ENCODE data around the gene SPIRE2. TPM values are rescaled to one million over a fixed set of nuclear protein-coding genes. Genes with fewer than 3 reads are reported as not detected.

SPIRE2 gene
- total and polyA plus RNA-seq, 2 of the 13 experiments (the other 11 are each of a cell fraction or from before 2014, with no cell fraction given) = 13.3 to 37.5 TPM

GRCh38 chr16:89917773-89918452 is 89.6 kb downstream of the SPIRE2 start (continued):
- no peak for TF ChIP-seq SMC3 (IDR thresholded peaks at IDR 0.05; ENCODE audit: low read length)
- TF ChIP-seq DMTF1 (CRISPR knock-in tag; IDR thresholded peaks at IDR 0.05) = peak; percentile 94; the same call in 1 of the 2 replicates
- no peak; the same call in 1 of the 2 replicates for TF ChIP-seq ZNF468 (CRISPR knock-in tag; IDR thresholded peaks at IDR 0.05)
- no peak; the same call in 1 of the 2 replicates for TF ChIP-seq ZNF646 (CRISPR knock-in tag; IDR thresholded peaks at IDR 0.05)
- TF ChIP-seq TBX2 (CRISPR knock-in tag; IDR thresholded peaks at IDR 0.05; ENCODE audit: borderline replicate concordance) = peak; percentile 100
- peak; percentile 97 for TF ChIP-seq ZNF232 (CRISPR knock-in tag; IDR thresholded peaks at IDR 0.05; ENCODE audit: borderline replicate concordance)
- peak; percentile 98 for TF ChIP-seq SMAD9 (CRISPR knock-in tag; IDR thresholded peaks at IDR 0.05)
- peak; percentile 98 for TF ChIP-seq ZNF609 (CRISPR knock-in tag; IDR thresholded peaks at IDR 0.05; ENCODE audit: borderline replicate concordance)
- 0 out of 2 replicates have a peak, but pooled peaks have one; percentile 31 for TF ChIP-seq CREM (IDR thresholded peaks at IDR 0.05)
- TF ChIP-seq CREM (CRISPR knock-in tag; IDR thresholded peaks at IDR 0.05) = 0 out of 2 replicates have a peak, but pooled peaks have one; percentile 56
- peak; percentile 11; the same call in 1 of the 2 replicates for TF ChIP-seq NCOR1 (IDR thresholded peaks at IDR 0.05; ENCODE audit: borderline replicate concordance, low read length)
- peak; percentile 99 for TF ChIP-seq TMF1 (CRISPR knock-in tag; IDR thresholded peaks at IDR 0.05; ENCODE audit: low read depth)
- TF ChIP-seq ZNF562 (CRISPR knock-in tag; IDR thresholded peaks at IDR 0.05; ENCODE audit: borderline replicate concordance) = no peak
- peak; percentile 97 for TF ChIP-seq MYPOP (CRISPR knock-in tag; IDR thresholded peaks at IDR 0.05)

Measured in HepG2 (cell line).